Subcutaneous adipose tissue (tissue), 4 donors: Measurements from ENCODE around the gene SHANK3. TPM values are rescaled to one million over a fixed set of nuclear protein-coding genes. Genes with fewer than 3 reads are reported as not detected.

Experiments used
- total RNA-seq, 4 donors: library from RNA; depleted of rRNA; stranded (reverse); fragments of >200 nt; gene quantifications; one replicate each; pipeline ENCODE4 v1.1.0, GENCODE V29; 2016
- TF ChIP-seq, protein P1 (sequence below): fragments of 450-650 bp; IDR thresholded peaks from one replicate; pipeline ENCODE4 v1.5.1; 2016; ENCODE audit warnings: low read depth, mild to moderate bottlenecking, control low read depth, antibody characterized with exemption, moderate library complexity

Gene SHANK3
- 10 to 100 TPM in 3 of 4 donors, 1 to 10 TPM in 1; 5.1 to 87.2 (median 15.2) TPM for total RNA-seq

- TF ChIP-seq, protein P1, sequence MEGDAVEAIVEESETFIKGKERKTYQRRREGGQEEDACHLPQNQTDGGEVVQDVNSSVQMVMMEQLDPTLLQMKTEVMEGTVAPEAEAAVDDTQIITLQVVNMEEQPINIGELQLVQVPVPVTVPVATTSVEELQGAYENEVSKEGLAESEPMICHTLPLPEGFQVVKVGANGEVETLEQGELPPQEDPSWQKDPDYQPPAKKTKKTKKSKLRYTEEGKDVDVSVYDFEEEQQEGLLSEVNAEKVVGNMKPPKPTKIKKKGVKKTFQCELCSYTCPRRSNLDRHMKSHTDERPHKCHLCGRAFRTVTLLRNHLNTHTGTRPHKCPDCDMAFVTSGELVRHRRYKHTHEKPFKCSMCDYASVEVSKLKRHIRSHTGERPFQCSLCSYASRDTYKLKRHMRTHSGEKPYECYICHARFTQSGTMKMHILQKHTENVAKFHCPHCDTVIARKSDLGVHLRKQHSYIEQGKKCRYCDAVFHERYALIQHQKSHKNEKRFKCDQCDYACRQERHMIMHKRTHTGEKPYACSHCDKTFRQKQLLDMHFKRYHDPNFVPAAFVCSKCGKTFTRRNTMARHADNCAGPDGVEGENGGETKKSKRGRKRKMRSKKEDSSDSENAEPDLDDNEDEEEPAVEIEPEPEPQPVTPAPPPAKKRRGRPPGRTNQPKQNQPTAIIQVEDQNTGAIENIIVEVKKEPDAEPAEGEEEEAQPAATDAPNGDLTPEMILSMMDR: no peak
Observed at GRCh38 chr22:50672471-50673230, at the start of gene SHANK3. Gene SHANK3, plus strand, starts transcription at chr22:50672823.

- TF ChIP-seq, protein P1: no peak
Observed at GRCh38 chr22:50624347-50625130, 48.1 kb upstream of the SHANK3 start.

- TF ChIP-seq, protein P1: no peak
Observed at GRCh38 chr22:50625131-50625567, 47.5 kb upstream of the SHANK3 start.

DNA sequence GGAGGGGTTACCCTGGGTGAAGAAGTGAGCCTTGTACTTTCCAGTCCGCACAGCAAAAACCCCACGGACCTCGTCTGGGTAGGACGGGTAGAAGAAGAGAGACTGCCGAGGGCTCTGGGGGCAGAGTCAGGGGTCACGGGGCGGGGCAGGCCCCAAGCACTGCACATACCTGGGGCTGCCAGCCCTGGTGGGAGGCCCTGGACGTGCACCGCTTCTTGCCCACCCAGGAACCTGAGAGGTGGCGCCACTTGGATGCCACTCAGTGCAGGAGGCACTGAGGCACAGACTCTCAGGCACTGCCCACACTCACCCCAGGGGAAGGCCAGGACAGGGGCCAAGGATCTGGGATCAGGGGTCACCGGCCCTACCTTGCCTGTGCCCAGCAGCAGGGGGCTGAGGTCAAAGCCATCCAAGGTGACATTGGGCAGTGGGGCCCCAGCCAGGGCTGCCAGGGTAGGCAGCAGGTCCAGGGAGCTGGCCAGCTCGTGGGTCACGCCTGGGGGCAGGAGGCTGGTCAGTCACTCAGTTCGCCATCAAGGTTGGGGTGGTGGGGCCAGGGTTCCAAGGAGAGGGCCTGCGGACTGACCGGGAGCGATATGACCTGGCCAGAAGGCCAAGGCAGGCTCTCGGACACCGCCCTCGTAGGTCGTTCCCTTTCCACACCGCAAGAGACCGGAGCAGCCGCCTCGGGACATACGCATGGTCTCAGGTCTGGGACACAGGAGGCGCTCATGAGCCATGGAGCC, 46.9 kb upstream of the SHANK3 start:
- TF ChIP-seq, protein P1: no peak

GRCh38 chr22:50626314-50626849, 46.2 kb upstream of the SHANK3 start:
- TF ChIP-seq, protein P1: no peak

- TF ChIP-seq, protein P1: no peak
Observed at GRCh38 chr22:50626850-50627641, 45.6 kb upstream of the SHANK3 start.
